ENCODE results near the gene TRAF7.

The TRAF7 gene

GRCh38 chr16:2155977-2156848 is 631 bp downstream of the TRAF7 start:
- Histone ChIP-seq H3K4me3 (ENCODE audit: insufficient read depth, low read depth, low read length, poor library complexity, severe bottlenecking) (peak overlapping the region; percentile 66), H3K9me3 (ENCODE audit: control insufficient read depth, low read length) (no peaks in the 10 kb centered on the region), H3K27ac (ENCODE audit: insufficient read depth, low read length, poor library complexity, severe bottlenecking) (peak overlapping the region; percentile 49), H3K36me3 (ENCODE audit: control insufficient read depth, insufficient read depth, low read length) (peaks cover 3% of the 10 kb centered on the region), H3K4me1 (ENCODE audit: control insufficient read depth, insufficient read depth, low read length, poor library complexity, severe bottlenecking) (peaks cover 43% of the 10 kb centered on the region), H3K27me3 (replicated peaks; ENCODE audit: control insufficient read depth, insufficient read depth, low read length, poor library complexity, severe bottlenecking) (no peaks in the 10 kb centered on the region)
- DNase-seq: no peak

- peaks cover 43% of the 10 kb centered on the region for H3K4me1 ChIP-seq (ENCODE audit: control insufficient read depth, insufficient read depth, low read length, poor library complexity, severe bottlenecking)
- H3K27ac ChIP-seq (ENCODE audit: insufficient read depth, low read length, poor library complexity, severe bottlenecking): no peak overlapping the region
- H3K27me3 ChIP-seq (replicated peaks; ENCODE audit: control insufficient read depth, insufficient read depth, low read length, poor library complexity, severe bottlenecking): no peaks in the 10 kb centered on the region
- DNase-seq: no peak
- H3K9me3 ChIP-seq (ENCODE audit: control insufficient read depth, low read length): no peaks in the 10 kb centered on the region
- H3K36me3 ChIP-seq (ENCODE audit: control insufficient read depth, insufficient read depth, low read length): peaks cover under 1% of the 10 kb centered on the region
- no peak overlapping the region for H3K4me3 ChIP-seq (ENCODE audit: insufficient read depth, low read depth, low read length, poor library complexity, severe bottlenecking)
These were observed 1.3 kb downstream of the TRAF7 start for GRCh38 chr16:2156849-2157224.

GRCh38 chr16:2157480-2158261 is 2.1 kb downstream of the TRAF7 start:
- Histone ChIP-seq H3K36me3 (ENCODE audit: control insufficient read depth, insufficient read depth, low read length) (no peaks in the 10 kb centered on the region), H3K27me3 (replicated peaks; ENCODE audit: control insufficient read depth, insufficient read depth, low read length, poor library complexity, severe bottlenecking) (no peaks in the 10 kb centered on the region), H3K4me1 (ENCODE audit: control insufficient read depth, insufficient read depth, low read length, poor library complexity, severe bottlenecking) (peaks cover 40% of the 10 kb centered on the region), H3K4me3 (ENCODE audit: insufficient read depth, low read depth, low read length, poor library complexity, severe bottlenecking) (no peak overlapping the region), H3K9me3 (ENCODE audit: control insufficient read depth, low read length) (no peaks in the 10 kb centered on the region), H3K27ac (ENCODE audit: insufficient read depth, low read length, poor library complexity, severe bottlenecking) (no peak overlapping the region)
- no peak for DNase-seq

GRCh38 chr16:2158262-2158638 is 2.7 kb downstream of the TRAF7 start:
- no peak overlapping the region for H3K27ac ChIP-seq (ENCODE audit: insufficient read depth, low read length, poor library complexity, severe bottlenecking)
- no peaks in the 10 kb centered on the region for H3K27me3 ChIP-seq (replicated peaks; ENCODE audit: control insufficient read depth, insufficient read depth, low read length, poor library complexity, severe bottlenecking)
- no peaks in the 10 kb centered on the region for H3K36me3 ChIP-seq (ENCODE audit: control insufficient read depth, insufficient read depth, low read length)
- H3K4me1 ChIP-seq (ENCODE audit: control insufficient read depth, insufficient read depth, low read length, poor library complexity, severe bottlenecking): peaks cover 34% of the 10 kb centered on the region
- H3K9me3 ChIP-seq (ENCODE audit: control insufficient read depth, low read length): no peaks in the 10 kb centered on the region
- DNase-seq: no peak
- H3K4me3 ChIP-seq (ENCODE audit: insufficient read depth, low read depth, low read length, poor library complexity, severe bottlenecking): no peak overlapping the region

- no peak for DNase-seq
- Histone ChIP-seq H3K4me1 (ENCODE audit: control insufficient read depth, insufficient read depth, low read length, poor library complexity, severe bottlenecking) (peaks cover 24% of the 10 kb centered on the region), H3K27me3 (replicated peaks; ENCODE audit: control insufficient read depth, insufficient read depth, low read length, poor library complexity, severe bottlenecking) (no peaks in the 10 kb centered on the region), H3K27ac (ENCODE audit: insufficient read depth, low read length, poor library complexity, severe bottlenecking) (no peak overlapping the region), H3K4me3 (ENCODE audit: insufficient read depth, low read depth, low read length, poor library complexity, severe bottlenecking) (no peak overlapping the region), H3K36me3 (ENCODE audit: control insufficient read depth, insufficient read depth, low read length) (no peaks in the 10 kb centered on the region), H3K9me3 (ENCODE audit: control insufficient read depth, low read length) (no peaks in the 10 kb centered on the region)
These were observed 3.7 kb downstream of the TRAF7 start for GRCh38 chr16:2159175-2159838.

- Histone ChIP-seq H3K9me3 (ENCODE audit: control insufficient read depth, low read length) (no peaks in the 10 kb centered on the region), H3K27ac (ENCODE audit: insufficient read depth, low read length, poor library complexity, severe bottlenecking) (no peak overlapping the region), H3K4me1 (ENCODE audit: control insufficient read depth, insufficient read depth, low read length, poor library complexity, severe bottlenecking) (peaks cover 12% of the 10 kb centered on the region), H3K4me3 (ENCODE audit: insufficient read depth, low read depth, low read length, poor library complexity, severe bottlenecking) (no peak overlapping the region), H3K36me3 (ENCODE audit: control insufficient read depth, insufficient read depth, low read length) (peaks cover 4% of the 10 kb centered on the region), H3K27me3 (replicated peaks; ENCODE audit: control insufficient read depth, insufficient read depth, low read length, poor library complexity, severe bottlenecking) (no peaks in the 10 kb centered on the region)
- DNase-seq: no peak
These were observed 5.5 kb downstream of the TRAF7 start for GRCh38 chr16:2160915-2161551.

GRCh38 chr16:2161911-2162310 is 6.3 kb downstream of the TRAF7 start:
- DNase-seq: no peak
- H3K4me1 ChIP-seq (ENCODE audit: control insufficient read depth, insufficient read depth, low read length, poor library complexity, severe bottlenecking): peaks cover 5% of the 10 kb centered on the region
- H3K36me3 ChIP-seq (ENCODE audit: control insufficient read depth, insufficient read depth, low read length): peaks cover 11% of the 10 kb centered on the region
- H3K4me3 ChIP-seq (ENCODE audit: insufficient read depth, low read depth, low read length, poor library complexity, severe bottlenecking): no peak overlapping the region
- no peak overlapping the region for H3K27ac ChIP-seq (ENCODE audit: insufficient read depth, low read length, poor library complexity, severe bottlenecking)
- no peaks in the 10 kb centered on the region for H3K27me3 ChIP-seq (replicated peaks; ENCODE audit: control insufficient read depth, insufficient read depth, low read length, poor library complexity, severe bottlenecking)
- no peaks in the 10 kb centered on the region for H3K9me3 ChIP-seq (ENCODE audit: control insufficient read depth, low read length)

- H3K4me3 ChIP-seq (ENCODE audit: insufficient read depth, low read depth, low read length, poor library complexity, severe bottlenecking): no peak overlapping the region
- no peak for DNase-seq
- no peaks in the 10 kb centered on the region for H3K9me3 ChIP-seq (ENCODE audit: control insufficient read depth, low read length)
- peaks cover 19% of the 10 kb centered on the region for H3K36me3 ChIP-seq (ENCODE audit: control insufficient read depth, insufficient read depth, low read length)
- no peaks in the 10 kb centered on the region for H3K27me3 ChIP-seq (replicated peaks; ENCODE audit: control insufficient read depth, insufficient read depth, low read length, poor library complexity, severe bottlenecking)
- peak overlapping the region; percentile 37 for H3K27ac ChIP-seq (ENCODE audit: insufficient read depth, low read length, poor library complexity, severe bottlenecking)
- H3K4me1 ChIP-seq (ENCODE audit: control insufficient read depth, insufficient read depth, low read length, poor library complexity, severe bottlenecking): no peaks in the 10 kb centered on the region
These were observed 7.1 kb downstream of the TRAF7 start for GRCh38 chr16:2162676-2163118.

GRCh38 chr16:2163211-2163881 is 7.8 kb downstream of the TRAF7 start:
- H3K27ac ChIP-seq (ENCODE audit: insufficient read depth, low read length, poor library complexity, severe bottlenecking): peak overlapping the region; percentile 37
- H3K4me1 ChIP-seq (ENCODE audit: control insufficient read depth, insufficient read depth, low read length, poor library complexity, severe bottlenecking): no peaks in the 10 kb centered on the region
- no peaks in the 10 kb centered on the region for H3K27me3 ChIP-seq (replicated peaks; ENCODE audit: control insufficient read depth, insufficient read depth, low read length, poor library complexity, severe bottlenecking)
- peaks cover 25% of the 10 kb centered on the region for H3K36me3 ChIP-seq (ENCODE audit: control insufficient read depth, insufficient read depth, low read length)
- H3K9me3 ChIP-seq (ENCODE audit: control insufficient read depth, low read length): no peaks in the 10 kb centered on the region
- DNase-seq: peak in 2 of 3 donors; percentile 29 to 39
- no peak overlapping the region for H3K4me3 ChIP-seq (ENCODE audit: insufficient read depth, low read depth, low read length, poor library complexity, severe bottlenecking)
